HCT116 (cell line): Measurements from ENCODE around the gene TSPAN5. TPM values are rescaled to one million over a fixed set of nuclear protein-coding genes. Genes with fewer than 3 reads are reported as not detected.
A peak's percentile ranks its signal among the peaks of the same experiment; 100 is the strongest.

Experiments used
- ATAC-seq: fragments of 200-7000 bp; cut with Tn5 transposase; 2 replicates; pipeline ENCODE4 v1.9.1; 2020; ENCODE audit warnings: mild to moderate bottlenecking, moderate library complexity
- BruUV-seq: library from RNA; stranded (reverse); fragments of 400-500 nt; replicated peaks from 2 replicates; lab custom pipeline; 2021; lab: Mats Ljungman, UMichigan
- CTCF ChIA-PET: fragments of 300-600 bp; sonication (Branson Sonifier 250); formaldehyde crosslinking; loops from one replicate; lab custom pipeline; 2021; ENCODE audit warnings: antibody characterized with exemption; lab: Charles Lee
- POLR2A ChIA-PET: fragments of 300-600, 350-600 bp; sonication (Branson Sonifier 250); formaldehyde crosslinking; loops from one replicate; lab custom pipeline; 2021; ENCODE audit warnings: antibody characterized with exemption; lab: Charles Lee
- RAD21 ChIA-PET, 2 experiments: fragments of 300-600 bp; sonication (Branson Sonifier 250); formaldehyde crosslinking; loops; one replicate each; lab custom pipeline; 2023; ENCODE audit warnings: low total read pairs in 2 of 2; ENCODE audit not compliant: uncharacterized antibody in 2 of 2, unreplicated experiment in 2 of 2, low non-redundant PET in 1 of 2; lab: Charles Lee
- DNase-seq: peaks from one replicate; pipeline ENCODE4 v3.0.0-alpha.2; 2010; ENCODE audit warnings: low read depth, low spot score
- H2AFZ ChIP-seq: fragments of 200-600 bp; shearing (Covaris generic), sonication (generic); 2 replicates; pipeline ENCODE4 v1.6.1; 2017; ENCODE audit warnings: low read depth, mixed run types, mixed read lengths, antibody characterized with exemption, low read length; ENCODE audit not compliant: poor library complexity, severe bottlenecking
- H3K27ac ChIP-seq: 2 replicates; pipeline ENCODE4 v1.5.1; 2012; ENCODE audit warnings: low read depth, low read length
- H3K27me3 ChIP-seq: fragments of 200-600 bp; sonication (generic); 2 replicates; pipeline ENCODE4 v1.6.1; 2016; ENCODE audit warnings: mixed run types, low read length, mixed read lengths; ENCODE audit not compliant: insufficient read depth
- H3K36me3 ChIP-seq, 2 experiments: fragments of 200-500 bp in 1 of 2; fragments of 200-600 bp in 1 of 2; sonication (Bioruptor generic) in 1 of 2; sonication (generic) in 1 of 2; 2 replicates each; pipeline versions ENCODE4 v1.5.1 to v1.6.1; 2014 to 2016; ENCODE audit warnings: low read length in 2 of 2, inconsistent platforms in 1 of 2, mixed read lengths in 1 of 2, mixed run types in 1 of 2; ENCODE audit not compliant: insufficient read depth in 2 of 2, control insufficient read depth in 1 of 2
- H3K4me1 ChIP-seq, 2 experiments: fragments of 200-600 bp in 1 of 2; sonication (generic) in 1 of 2; 2 replicates each; pipeline versions ENCODE4 v1.5.1 to v1.6.1; 2012 to 2017; ENCODE audit warnings: low read length in 2 of 2, inconsistent platforms in 1 of 2, mild to moderate bottlenecking in 1 of 2, mixed read lengths in 1 of 2, mixed run types in 1 of 2, moderate library complexity in 1 of 2; ENCODE audit not compliant: insufficient read depth in 2 of 2, control insufficient read depth in 1 of 2
- H3K4me2 ChIP-seq: fragments of 200-600 bp; sonication (generic); 2 replicates; pipeline ENCODE4 v1.6.1; 2017; ENCODE audit warnings: mixed run types, low read length, mixed read lengths
- H3K4me3 ChIP-seq, 2 experiments: fragments of 200-600 bp in 1 of 2; sonication (generic) in 1 of 2; replicated peaks in 1 of 2; 2 replicates each; pipeline ENCODE4 v1.5.1; 2011 to 2016; ENCODE audit warnings: low read length in 2 of 2, control low read depth in 1 of 2, low read depth in 1 of 2, mild to moderate bottlenecking in 1 of 2, mixed read lengths in 1 of 2, mixed run types in 1 of 2
- H3K79me2 ChIP-seq: fragments of 200-600 bp; sonication (generic); 2 replicates; pipeline ENCODE4 v1.6.1; 2017; ENCODE audit warnings: mild to moderate bottlenecking, mixed run types, low read length, moderate library complexity, mixed read lengths; ENCODE audit not compliant: insufficient read depth
- H3K9ac ChIP-seq: fragments of 200-600 bp; sonication (generic); 2 replicates; pipeline ENCODE4 v1.6.1; 2016; ENCODE audit warnings: low read length, mixed read lengths
- H3K9me2 ChIP-seq: fragments of 200-600 bp; sonication (generic), shearing (Covaris generic); 2 replicates; pipeline ENCODE4 v1.6.1; 2017; ENCODE audit warnings: mixed run types, mild to moderate bottlenecking, moderate library complexity; ENCODE audit not compliant: insufficient read depth
- H3K9me3 ChIP-seq, 2 experiments: fragments of 200-500 bp in 1 of 2; fragments of 200-600 bp in 1 of 2; sonication (Bioruptor generic) in 1 of 2; sonication (generic) in 1 of 2; 2 replicates each; pipeline ENCODE4 v1.6.1; 2014 to 2017; ENCODE audit warnings: low read length in 2 of 2, mixed read lengths in 2 of 2, inconsistent platforms in 1 of 2, low read depth in 1 of 2, mild to moderate bottlenecking in 1 of 2, mixed run types in 1 of 2, moderate library complexity in 1 of 2; ENCODE audit not compliant: control insufficient read depth in 1 of 2, insufficient read depth in 1 of 2
- H4K20me1 ChIP-seq: fragments of 200-600 bp; sonication (generic), shearing (Covaris generic); 2 replicates; pipeline ENCODE4 v1.6.1; 2017; ENCODE audit warnings: mixed run types, mild to moderate bottlenecking, moderate library complexity; ENCODE audit not compliant: insufficient read depth
- ATF3 ChIP-seq: IDR thresholded peaks from 2 replicates; pipeline ENCODE4 v1.6.1; 2012
- CEBPB ChIP-seq: IDR thresholded peaks from 2 replicates; pipeline ENCODE4 v1.6.1; 2012; ENCODE audit warnings: low read depth
- CTCF ChIP-seq, 3 experiments: fragments of 200-600 bp in 1 of 3; sonication (generic) in 1 of 3; IDR thresholded peaks in 2 of 3; conservative IDR thresholded peaks in 1 of 3; 2 replicates each; pipeline ENCODE4 v1.5.1; 2012 to 2017; ENCODE audit warnings: low read depth in 2 of 3, low read length in 2 of 3, antibody characterized with exemption in 1 of 3, borderline replicate concordance in 1 of 3, control low read depth in 1 of 3, mild to moderate bottlenecking in 1 of 3, mixed read lengths in 1 of 3, mixed run types in 1 of 3, moderate library complexity in 1 of 3; ENCODE audit not compliant: insufficient read depth in 1 of 3
- EGR1 ChIP-seq: IDR thresholded peaks from 2 replicates; pipeline ENCODE4 v1.6.1; 2012; ENCODE audit warnings: low read depth
- ELF1 ChIP-seq: IDR thresholded peaks from 2 replicates; pipeline ENCODE4 v1.6.1; 2012; ENCODE audit warnings: low read depth, borderline replicate concordance
- EZH2 ChIP-seq: fragments of 200-600 bp; sonication (generic); IDR thresholded peaks from 2 replicates; pipeline ENCODE4 v1.6.1; 2017; ENCODE audit warnings: antibody characterized with exemption, mixed run types
- EZH2phosphoT487 ChIP-seq: fragments of 200-600 bp; IDR thresholded peaks from 2 replicates; pipeline ENCODE4 v1.6.1; 2018; ENCODE audit warnings: antibody characterized with exemption, borderline replicate concordance
- FOSL1 ChIP-seq: IDR thresholded peaks from 2 replicates; pipeline ENCODE4 v1.6.1; 2012; ENCODE audit warnings: low read depth
- JUND ChIP-seq: IDR thresholded peaks from 2 replicates; pipeline ENCODE4 v1.6.1; 2012
- MAX ChIP-seq: IDR thresholded peaks from 2 replicates; pipeline ENCODE4 v1.6.1; 2012
- POLR2A ChIP-seq: IDR thresholded peaks from 2 replicates; pipeline ENCODE4 v1.7.0; 2011; ENCODE audit warnings: borderline replicate concordance; ENCODE audit not compliant: insufficient read depth, insufficient read length; ENCODE audit errors: extremely low read depth
- POLR2AphosphoS5 ChIP-seq: IDR thresholded peaks from 2 replicates; pipeline ENCODE4 v1.6.1; 2011; ENCODE audit warnings: mild to moderate bottlenecking, low read depth, low read length, moderate library complexity
- RAD21 ChIP-seq: IDR thresholded peaks from 2 replicates; pipeline ENCODE4 v1.6.1; 2012; ENCODE audit warnings: low read depth, mild to moderate bottlenecking
- REST ChIP-seq: IDR thresholded peaks from 2 replicates; pipeline ENCODE4 v1.6.1; 2012; ENCODE audit warnings: low read depth
- SIN3A ChIP-seq: IDR thresholded peaks from 2 replicates; pipeline ENCODE4 v1.6.1; 2012; ENCODE audit warnings: low read depth
- SP1 ChIP-seq: IDR thresholded peaks from 2 replicates; pipeline ENCODE4 v1.6.1; 2012; ENCODE audit warnings: low read depth
- SRF ChIP-seq: IDR thresholded peaks from 2 replicates; pipeline ENCODE4 v1.6.1; 2012; ENCODE audit warnings: low read depth
- TCF7L2 ChIP-seq: IDR thresholded peaks from 2 replicates; pipeline ENCODE4 v1.7.0; 2011; ENCODE audit warnings: borderline replicate concordance, inconsistent platforms; ENCODE audit not compliant: insufficient read depth, insufficient read length; ENCODE audit errors: extremely low read depth
- YY1 ChIP-seq: IDR thresholded peaks from 2 replicates; pipeline ENCODE4 v1.6.1; 2011; ENCODE audit warnings: low read length, low read depth, moderate library complexity, mild to moderate bottlenecking; ENCODE audit not compliant: insufficient replicate concordance; ENCODE audit errors: extremely low read depth
- ZBTB33 ChIP-seq: IDR thresholded peaks from 2 replicates; pipeline ENCODE4 v1.6.1; 2011; ENCODE audit warnings: mild to moderate bottlenecking, low read length, moderate library complexity; ENCODE audit not compliant: insufficient replicate concordance; ENCODE audit errors: extremely low read depth
- intact Hi-C: fragments of 100-400 bp; cut with micrococcal nuclease; formaldehyde crosslinking; loops from 2 replicates; pipeline ENCODE4 v1.10.0; 2022
- total RNA-seq: library from RNA; stranded (reverse); gene quantifications from one replicate; pipeline ENCODE4 v1.2.1, GENCODE V29; 2021; ENCODE audit not compliant: unreplicated experiment

TSPAN5 gene
- total RNA-seq, 1 experiment from 2014 or later: 56.8 TPM

GRCh38 chr4:98626350-98626749 lies 32.1 kb downstream of the TSPAN5 start:
- CTCF ChIA-PET: no interaction called here
- intact Hi-C loops: loop anchor here (2.0 to 10.0 kb wide), 3 partner anchors 28 to 162 kb away; no protein-coding TSS in a partner anchor
- peak overlapping the region in 1 of 2 experiments; percentile 37; a peak in 2 of 4 replicates for H3K4me3 ChIP-seq
- H3K36me3 ChIP-seq: no peaks in the 10 kb centered on the region
- H3K9me3 ChIP-seq: no peaks in the 10 kb centered on the region
- no peaks in the 10 kb centered on the region for H3K27me3 ChIP-seq
- peak overlapping the region; percentile 87 for H3K27ac ChIP-seq
- H2AFZ ChIP-seq: no peak overlapping the region
- no peaks in the 10 kb centered on the region for H3K9me2 ChIP-seq
- peak overlapping the region; percentile 52 for H3K9ac ChIP-seq
- ATAC-seq: peak; percentile 86
- no peaks in the 10 kb centered on the region for H4K20me1 ChIP-seq
- H3K4me1 ChIP-seq: peaks cover 78 to 97% of the 10 kb centered on the region in 2 experiments
- POLR2A ChIA-PET: no interaction called here
- H3K79me2 ChIP-seq: peaks cover 96% of the 10 kb centered on the region
- RAD21 ChIA-PET: interaction anchor here in 1 of 2 experiments (0.6 kb wide), 1 partner anchor 27 kb away, joined by 3 read pairs; no protein-coding TSS in a partner anchor
- no TSS peak for BruUV-seq
- peak overlapping the region; percentile 76 for H3K4me2 ChIP-seq
- peak; percentile 92 for DNase-seq
- TF ChIP-seq JUND: peak; percentile 95
- no peak for TF ChIP-seq ELF1
- TF ChIP-seq CEBPB: peak; percentile 78
- peak; percentile 60 for TF ChIP-seq EGR1
- TF ChIP-seq EZH2: no peak
- peak; percentile 92 for TF ChIP-seq SP1
- no peak for TF ChIP-seq POLR2A
- TF ChIP-seq EZH2phosphoT487: no peak
- peak; percentile 57 for TF ChIP-seq MAX
- no peak for TF ChIP-seq REST
- peak; percentile 95 for TF ChIP-seq FOSL1
- TF ChIP-seq YY1: no peak
- 0 out of 2 replicates have a peak, but pooled peaks have one; percentile 53 for TF ChIP-seq SRF
- peak; percentile 70; the same call in 1 of the 2 replicates for TF ChIP-seq POLR2AphosphoS5
- no peak for TF ChIP-seq ATF3
- no peak for TF ChIP-seq ZBTB33
- peak in 2 of 3 experiments; percentile 14 to 24; a peak in 1 of 6 replicates for TF ChIP-seq CTCF (IDR thresholded peaks at IDR 0.05 in 2 of 3, conservative IDR thresholded peaks at IDR 0.05 in 1 of 3; ENCODE audit: borderline replicate concordance in 1 of 3, insufficient read depth in 1 of 3, low read depth in 2 of 3, low read length in 2 of 3)
- peak; percentile 41; the same call in 1 of the 2 replicates for TF ChIP-seq RAD21
- TF ChIP-seq SIN3A: no peak
- peak; percentile 86 for TF ChIP-seq TCF7L2
